Epithelial cell of esophagus (primary cell): ENCODE results near the gene NNT.

Source experiments
- DNase-seq: peaks from one replicate; pipeline ENCODE4 v3.0.0; 2010; ENCODE audit warnings: low read depth
- H3K4me3 ChIP-seq: 2 replicates; pipeline ENCODE4 v1.5.1; 2011; ENCODE audit warnings: mild to moderate bottlenecking, low read length, control low read depth
- TF ChIP-seq, protein P1 (sequence below): IDR thresholded peaks from 2 replicates; pipeline ENCODE4 v1.5.1; 2011; ENCODE audit warnings: low read depth, mild to moderate bottlenecking, low read length, control low read depth, inconsistent platforms; ENCODE audit not compliant: insufficient read depth; ENCODE audit errors: missing control alignments

NNT gene

DNA sequence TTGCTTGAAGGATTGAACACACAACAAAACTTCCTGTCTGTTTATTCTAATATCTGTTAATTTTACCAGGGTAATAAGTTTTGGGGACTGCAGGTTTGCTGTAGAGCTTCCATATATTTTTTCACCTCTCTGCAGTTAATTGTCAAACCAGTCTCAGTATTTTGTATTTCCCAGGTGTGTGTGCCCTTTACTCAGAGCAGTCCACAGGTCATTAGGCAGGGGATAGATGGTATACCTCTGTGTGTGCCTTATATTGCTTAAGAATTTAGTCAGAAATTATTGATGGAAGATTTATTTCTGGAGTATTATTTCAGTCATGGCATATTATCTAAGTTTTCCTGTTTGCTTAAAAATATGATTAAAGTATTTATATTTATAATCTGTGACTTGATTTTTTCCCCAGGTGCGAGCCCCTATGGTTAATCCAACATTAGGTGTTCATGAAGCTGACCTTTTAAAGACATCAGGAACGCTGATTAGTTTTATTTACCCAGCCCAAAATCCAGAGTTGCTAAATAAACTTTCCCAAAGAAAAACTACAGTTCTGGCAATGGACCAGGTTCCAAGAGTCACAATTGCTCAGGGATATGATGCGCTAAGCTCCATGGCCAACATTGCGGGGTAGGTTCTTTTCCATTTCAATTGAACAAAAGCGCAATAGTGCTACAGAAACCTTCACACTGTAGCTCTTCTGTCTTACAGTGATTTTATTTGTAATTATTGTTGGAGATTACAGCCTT is 12.6 kb downstream of the NNT start:
- H3K4me3 ChIP-seq = no peak overlapping the region
- no peak for DNase-seq
- TF ChIP-seq, protein P1, sequence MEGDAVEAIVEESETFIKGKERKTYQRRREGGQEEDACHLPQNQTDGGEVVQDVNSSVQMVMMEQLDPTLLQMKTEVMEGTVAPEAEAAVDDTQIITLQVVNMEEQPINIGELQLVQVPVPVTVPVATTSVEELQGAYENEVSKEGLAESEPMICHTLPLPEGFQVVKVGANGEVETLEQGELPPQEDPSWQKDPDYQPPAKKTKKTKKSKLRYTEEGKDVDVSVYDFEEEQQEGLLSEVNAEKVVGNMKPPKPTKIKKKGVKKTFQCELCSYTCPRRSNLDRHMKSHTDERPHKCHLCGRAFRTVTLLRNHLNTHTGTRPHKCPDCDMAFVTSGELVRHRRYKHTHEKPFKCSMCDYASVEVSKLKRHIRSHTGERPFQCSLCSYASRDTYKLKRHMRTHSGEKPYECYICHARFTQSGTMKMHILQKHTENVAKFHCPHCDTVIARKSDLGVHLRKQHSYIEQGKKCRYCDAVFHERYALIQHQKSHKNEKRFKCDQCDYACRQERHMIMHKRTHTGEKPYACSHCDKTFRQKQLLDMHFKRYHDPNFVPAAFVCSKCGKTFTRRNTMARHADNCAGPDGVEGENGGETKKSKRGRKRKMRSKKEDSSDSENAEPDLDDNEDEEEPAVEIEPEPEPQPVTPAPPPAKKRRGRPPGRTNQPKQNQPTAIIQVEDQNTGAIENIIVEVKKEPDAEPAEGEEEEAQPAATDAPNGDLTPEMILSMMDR = no peak

DNA sequence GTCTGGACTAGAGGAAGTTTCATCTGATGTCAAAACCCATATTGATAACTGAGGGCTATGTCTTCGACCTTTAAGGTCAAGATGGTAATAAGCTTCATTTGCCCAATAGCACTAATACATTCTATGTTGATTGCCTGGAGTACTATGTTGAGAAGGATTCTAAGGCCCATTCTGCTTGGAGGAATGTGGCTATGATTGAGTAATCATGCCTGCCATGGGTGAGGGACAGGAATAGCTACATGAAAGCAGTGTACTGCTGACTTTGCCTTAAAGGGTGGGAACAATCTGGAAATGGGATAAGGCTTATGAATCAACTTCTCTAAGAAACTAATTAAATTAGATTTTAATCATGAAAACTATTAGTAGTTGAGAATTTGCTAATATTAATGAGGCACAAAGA is 13.6 kb downstream of the NNT start:
- peak; percentile 58 for DNase-seq
- TF ChIP-seq, protein P1 = no peak
- no peak overlapping the region for H3K4me3 ChIP-seq

DNA sequence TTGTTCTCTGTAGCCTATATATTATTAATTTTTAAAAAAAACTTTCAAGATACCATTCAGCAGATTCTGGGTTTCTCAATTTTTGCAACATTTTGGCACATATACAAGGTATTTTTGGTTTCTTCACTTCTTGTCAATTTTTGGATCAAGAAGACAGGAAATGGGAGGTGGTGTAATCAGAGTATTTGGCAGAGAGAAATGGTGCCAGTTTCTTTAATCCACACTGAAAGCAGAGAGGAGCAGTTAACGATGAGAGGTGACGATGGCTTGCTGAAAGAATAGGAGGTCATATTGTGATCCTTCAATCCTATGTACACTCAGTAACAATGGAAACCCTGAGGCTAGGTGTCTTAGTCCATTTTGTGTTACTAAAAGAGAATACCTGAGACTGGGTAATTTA is 16.4 kb downstream of the NNT start:
- H3K4me3 ChIP-seq = no peak overlapping the region
- no peak for DNase-seq
- TF ChIP-seq, protein P1 = no peak

- DNase-seq = peak; percentile 4
- TF ChIP-seq, protein P1 = no peak
- no peak overlapping the region for H3K4me3 ChIP-seq
Observed at GRCh38 chr5:43619911-43620310, 16.9 kb downstream of the NNT start.

DNA sequence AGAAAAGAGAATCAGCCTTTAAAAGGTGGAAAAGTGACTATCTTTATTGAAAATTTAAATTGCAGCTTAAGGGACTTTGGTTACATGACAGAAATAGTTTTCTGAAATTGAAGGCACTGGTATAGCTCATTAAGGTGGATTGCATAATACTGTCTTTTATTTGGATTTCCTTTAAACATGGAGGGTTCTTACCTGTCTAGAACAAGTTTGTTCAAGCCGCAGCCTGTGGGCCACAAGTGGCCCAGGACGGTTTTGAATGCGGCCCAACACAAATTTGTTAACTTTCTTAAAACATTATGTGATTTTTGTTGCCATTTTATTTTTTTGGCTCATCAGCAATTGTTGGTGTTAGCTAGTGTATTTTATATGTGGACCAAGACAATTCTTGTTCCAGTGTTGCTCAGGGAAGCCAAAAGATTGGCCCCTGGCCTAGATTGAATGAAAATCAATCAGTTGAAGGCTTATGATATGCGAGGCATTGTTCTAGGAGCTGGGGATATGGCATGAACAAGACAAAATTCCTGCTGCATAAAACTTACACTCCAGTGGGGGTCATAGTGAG is 18.0 kb downstream of the NNT start:
- no peak overlapping the region for H3K4me3 ChIP-seq
- TF ChIP-seq, protein P1 = no peak
- peak; percentile 80 for DNase-seq

GRCh38 chr5:43622074-43622473 is 19.1 kb downstream of the NNT start:
- TF ChIP-seq, protein P1 = no peak
- DNase-seq = peak; percentile 18
- no peak overlapping the region for H3K4me3 ChIP-seq

DNA sequence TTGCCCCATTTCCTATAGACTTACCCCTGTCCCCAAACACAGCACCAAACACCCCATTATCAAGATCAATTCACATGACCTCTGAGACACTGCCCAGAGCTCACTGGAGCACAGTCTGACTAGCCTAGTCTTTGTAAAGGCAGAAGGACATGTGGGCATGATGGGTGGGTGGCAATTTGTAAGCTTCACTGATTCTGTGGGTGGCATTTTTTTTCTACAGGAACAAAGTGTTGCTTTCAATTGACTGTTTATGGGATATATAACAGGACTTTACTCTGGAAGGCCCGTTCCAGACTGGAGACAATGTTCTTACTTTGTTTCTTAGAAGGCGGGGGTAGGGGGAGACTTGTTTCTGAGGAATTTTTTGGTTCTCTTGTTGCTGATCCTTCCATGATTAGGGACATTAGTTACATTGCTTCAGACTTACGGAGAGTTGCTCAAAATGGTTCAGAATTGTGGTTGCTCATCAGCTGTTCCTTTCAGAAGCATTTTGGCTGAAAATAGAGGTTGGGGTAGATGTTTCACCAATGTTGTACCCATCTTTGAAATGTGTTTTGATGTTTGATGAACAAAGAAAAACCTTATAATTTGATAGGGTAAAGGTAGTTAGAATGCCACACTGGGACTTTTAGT is 20.2 kb downstream of the NNT start:
- TF ChIP-seq, protein P1 = no peak
- DNase-seq = no peak
- H3K4me3 ChIP-seq = no peak overlapping the region
